ENCODE measurements around the gene RNF11.
"Not testable (repeated sequence)": the region's sequence is repeated elsewhere in the genome, so short reads cannot be mapped to it uniquely, and the experiment has no call there.

RNF11 gene, protein sequence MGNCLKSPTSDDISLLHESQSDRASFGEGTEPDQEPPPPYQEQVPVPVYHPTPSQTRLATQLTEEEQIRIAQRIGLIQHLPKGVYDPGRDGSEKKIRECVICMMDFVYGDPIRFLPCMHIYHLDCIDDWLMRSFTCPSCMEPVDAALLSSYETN

DNA sequence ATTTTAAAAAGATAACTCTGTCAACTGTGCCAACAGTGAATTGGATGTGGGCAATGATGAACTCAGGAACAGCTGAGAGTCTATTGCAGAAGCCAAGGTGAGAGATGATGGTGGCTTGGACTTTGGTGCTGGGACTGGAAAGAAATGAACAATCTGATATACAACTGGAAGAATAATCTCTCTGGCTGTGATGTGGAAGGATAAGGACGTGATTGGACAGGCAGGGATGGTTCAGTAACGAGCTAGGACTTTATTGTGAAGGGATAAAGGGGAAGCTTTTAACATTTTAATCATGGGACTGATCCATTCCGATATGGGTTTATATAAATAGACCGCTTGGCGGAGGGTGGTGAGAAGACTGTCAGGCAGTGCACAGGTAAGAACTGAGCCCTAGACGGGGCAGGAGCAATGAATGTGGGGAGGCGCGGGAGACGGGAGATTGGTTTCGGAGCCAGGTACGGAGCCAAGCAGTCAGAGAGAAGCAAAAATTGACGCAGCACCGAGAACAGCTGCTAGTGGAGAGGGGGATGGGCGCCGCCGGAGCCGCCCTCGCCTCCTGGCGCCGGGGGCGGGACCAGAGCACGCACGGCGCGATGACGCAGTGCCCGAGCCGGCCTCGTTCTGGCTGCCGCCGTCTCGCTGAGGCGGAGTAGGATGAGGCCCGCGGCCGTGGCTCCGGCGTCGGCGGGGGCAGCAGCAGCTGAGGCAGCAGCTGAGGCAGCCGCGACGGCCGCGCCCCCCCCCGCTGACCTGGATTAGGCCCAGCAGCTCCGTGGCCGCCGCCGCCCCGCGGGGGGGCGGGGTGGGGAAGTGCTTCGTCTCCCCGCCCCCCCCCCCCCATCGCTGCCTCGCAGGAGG, at the start of gene RNF11:
Gene RNF11 (plus strand): TSS at position 601 of the 858 bp plus-strand sequence. CDS start 484 bp downstream, outside the sequence.
- DNase-seq = peak; percentile 81 to 88

DNA sequence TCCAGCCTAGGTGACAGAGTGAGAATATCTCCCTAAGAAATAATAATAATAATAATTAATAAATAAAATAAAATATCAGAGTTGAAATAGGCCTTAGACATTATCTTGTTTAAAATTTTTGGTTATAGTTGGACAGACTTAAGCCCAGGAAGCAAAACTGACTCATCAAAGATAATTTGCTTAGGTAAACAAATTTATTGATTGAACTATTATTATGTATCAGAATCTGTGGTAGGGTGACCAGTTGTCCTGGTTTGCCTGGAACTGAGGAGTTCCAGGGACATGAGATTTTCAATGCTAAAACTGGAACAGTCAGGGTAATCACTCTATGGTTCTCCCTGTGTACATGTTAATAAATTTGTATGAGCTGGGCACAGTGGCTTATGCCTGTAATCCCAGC, 47.8 kb upstream of the RNF11 start:
- no peak for DNase-seq

DNA sequence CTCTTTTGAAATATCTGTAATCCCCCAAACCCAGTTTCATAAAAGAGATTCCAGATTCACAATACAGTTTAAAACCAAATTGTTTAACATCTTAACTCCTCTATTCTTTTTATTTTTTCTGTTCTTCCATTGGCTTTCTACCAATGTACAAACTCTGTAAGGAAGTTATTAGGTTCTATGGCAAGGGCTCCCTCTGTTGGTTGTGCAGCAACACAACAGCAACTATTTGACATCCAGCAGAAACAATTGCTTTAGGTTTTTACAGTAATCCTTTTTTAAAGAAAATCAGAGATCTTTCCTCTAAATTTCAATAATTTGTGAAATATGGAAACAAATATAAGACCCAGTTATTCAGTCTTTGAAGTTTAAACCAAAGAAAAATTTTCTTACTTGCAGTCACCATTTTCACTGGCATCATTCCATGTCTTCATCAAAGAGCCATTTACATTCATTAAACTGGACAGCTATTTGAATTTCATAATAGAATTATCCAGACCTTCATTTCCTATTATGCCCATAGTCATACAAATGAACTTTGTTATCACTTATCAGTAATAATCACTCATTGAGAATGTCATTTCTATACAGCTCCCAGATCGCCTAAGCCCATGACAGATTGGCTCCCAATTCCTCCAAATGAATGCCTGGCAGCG, 46.5 kb upstream of the RNF11 start:
- DNase-seq = peak in 1 of 2 experiments; percentile 55

DNA sequence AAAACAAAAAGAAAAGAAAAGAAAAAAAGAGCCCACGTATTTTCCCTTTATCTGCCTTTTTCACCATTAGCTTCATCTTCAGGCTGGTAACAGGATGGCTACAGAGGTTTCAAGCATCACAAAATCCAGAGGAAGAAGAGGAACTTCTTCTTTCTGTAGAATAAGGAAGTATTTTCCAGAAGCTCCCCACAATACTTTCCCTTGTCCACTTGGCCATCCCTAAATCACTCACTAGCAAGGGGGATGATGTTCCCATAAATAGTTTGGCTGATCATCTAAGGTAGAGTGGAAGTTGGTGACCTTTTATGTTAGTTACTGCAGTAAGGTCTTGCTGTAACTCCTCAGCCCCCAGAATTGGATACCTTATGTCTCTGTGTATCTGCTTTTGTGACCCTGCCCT, 45.1 kb upstream of the RNF11 start:
- no peak for DNase-seq

DNA sequence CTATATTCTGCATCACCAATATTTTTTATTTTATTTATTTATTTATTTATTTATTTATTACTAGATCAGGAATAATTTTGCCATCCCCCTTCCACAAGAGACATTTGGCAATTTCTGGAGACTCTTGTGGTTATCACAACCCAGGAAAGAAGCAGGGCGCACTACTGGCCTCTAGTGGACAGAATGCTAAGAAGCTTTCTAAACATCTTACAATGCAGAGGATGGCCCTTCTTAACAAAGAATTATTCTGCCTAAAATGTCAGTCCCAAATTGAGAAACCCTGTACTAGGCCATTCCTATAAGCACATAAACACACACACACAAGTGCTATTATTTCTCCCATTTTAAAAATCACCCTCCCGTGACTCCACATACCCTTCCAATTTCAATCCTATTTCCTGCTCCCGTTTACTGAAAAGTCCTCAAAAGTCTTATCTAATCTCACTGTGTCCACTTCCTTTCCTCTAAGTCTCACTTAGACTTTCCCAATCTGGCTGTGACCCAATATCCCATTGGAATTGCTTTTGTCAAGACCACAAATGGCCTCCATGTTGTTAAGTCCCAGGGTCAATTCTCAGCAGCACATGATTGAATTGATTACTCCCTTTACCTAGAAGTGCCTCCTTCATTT, 43.7 kb upstream of the RNF11 start:
- DNase-seq = peak; percentile 17 to 57

DNA sequence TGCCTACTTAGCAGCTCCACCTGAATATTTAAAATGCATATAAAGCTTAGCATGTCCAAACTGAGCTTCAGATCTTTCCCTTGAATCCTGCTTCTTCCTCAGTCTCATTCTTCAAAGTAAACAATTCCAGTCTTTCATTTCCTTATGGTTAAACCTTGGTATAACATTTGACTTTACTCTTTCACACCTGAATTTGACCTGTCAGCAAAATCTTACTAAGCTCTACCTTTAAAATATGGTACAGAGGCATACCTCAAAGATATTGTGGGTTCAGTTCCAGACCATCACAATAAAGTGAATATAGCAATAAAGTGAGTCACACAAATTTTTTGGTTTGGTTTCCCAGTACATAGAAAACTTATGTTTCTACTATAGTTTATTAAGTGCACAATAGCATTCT, 42.5 kb upstream of the RNF11 start:
- no peak for DNase-seq

DNA sequence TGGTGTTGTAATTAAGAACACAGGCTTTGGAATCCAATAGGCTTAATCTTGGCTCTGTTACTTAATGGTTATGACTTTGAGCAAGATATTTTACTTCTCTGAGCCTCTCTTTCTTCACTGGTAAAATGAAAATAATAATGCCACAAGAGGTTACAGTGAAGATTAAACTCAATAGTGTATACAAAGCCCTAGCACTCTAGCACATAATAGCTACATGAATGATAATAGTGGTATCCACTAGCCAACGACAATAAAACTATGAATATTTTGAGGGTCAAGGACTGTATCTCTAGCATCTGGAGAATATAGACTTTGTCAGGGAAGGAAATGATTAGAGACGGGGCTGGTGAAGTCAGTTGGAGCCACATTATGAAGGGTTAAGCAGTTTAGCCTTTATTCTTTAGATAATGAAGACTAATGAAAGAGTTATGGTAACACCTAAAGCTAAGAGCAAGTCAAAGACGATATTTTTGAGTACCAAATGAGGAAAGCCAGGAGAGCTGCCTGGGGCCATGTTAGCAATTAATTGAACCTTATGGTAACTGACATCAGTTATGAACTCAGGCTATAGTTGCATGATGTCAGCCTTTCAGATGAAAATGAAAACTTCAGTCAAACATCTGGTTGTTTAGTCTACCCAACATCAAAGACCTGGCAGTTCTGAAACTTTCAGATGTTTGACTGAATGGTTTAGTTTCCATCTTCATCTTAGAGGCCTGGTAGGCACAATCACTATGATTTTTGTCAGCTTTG, 32.8 kb upstream of the RNF11 start:
- DNase-seq = no peak

DNA sequence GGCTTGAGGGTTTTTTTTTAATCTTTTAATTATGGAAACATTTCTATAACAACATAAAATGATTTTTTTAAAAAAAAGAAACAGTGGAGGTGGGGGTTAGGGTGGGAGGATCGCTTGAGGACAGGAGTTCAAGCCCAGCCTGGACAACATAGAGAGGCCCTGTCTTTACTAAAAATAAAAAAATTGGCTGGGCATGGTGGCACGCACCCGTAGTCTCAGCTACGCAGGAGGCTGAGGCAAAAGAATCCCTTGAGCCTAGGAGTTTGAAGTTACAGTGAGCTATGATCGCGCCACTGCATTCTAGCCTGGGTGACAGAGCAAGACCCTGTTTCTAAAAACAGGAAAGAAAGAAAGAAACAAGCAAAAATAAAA, 32.2 kb upstream of the RNF11 start:
- DNase-seq = no peak

DNA sequence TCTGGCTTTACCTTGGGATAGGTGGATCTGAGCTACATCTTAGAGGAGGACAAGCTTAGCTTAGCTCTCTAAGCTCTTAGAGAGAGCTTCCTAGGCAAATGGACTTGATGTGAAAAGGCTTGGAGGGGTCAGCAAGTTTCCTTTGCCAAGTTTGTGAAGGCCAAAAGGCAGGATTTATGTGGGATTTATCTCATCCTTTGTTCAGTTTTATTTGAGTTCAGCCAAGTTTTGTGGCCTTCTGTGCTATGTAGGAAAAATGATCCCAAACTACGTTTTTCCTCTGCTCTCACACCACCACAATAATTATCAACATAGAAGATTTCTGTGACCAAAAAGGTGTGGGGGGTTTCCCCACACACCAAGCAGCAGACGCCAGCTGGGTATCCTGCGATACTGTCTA, 26.0 kb upstream of the RNF11 start:
- DNase-seq = no peak

DNA sequence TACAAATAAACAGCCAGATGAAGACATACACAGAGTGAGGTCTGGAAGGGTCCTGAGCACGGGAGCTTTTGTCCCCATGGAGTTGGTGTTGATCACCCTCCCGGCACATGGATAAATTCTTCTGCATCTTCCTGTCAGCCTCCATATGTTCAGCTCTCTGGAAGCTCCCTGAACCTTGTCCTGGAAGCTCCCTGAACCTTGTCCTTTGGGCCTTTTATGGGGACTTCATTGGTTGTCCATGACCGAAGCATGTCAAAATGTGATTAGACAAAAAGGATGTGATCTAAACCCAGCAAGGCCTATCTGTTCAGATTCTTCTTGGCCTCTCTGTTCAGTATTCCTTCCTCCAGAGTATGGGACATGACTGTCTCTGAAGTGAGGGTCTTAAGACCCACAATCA, 25.4 kb upstream of the RNF11 start:
- DNase-seq = no peak

DNA sequence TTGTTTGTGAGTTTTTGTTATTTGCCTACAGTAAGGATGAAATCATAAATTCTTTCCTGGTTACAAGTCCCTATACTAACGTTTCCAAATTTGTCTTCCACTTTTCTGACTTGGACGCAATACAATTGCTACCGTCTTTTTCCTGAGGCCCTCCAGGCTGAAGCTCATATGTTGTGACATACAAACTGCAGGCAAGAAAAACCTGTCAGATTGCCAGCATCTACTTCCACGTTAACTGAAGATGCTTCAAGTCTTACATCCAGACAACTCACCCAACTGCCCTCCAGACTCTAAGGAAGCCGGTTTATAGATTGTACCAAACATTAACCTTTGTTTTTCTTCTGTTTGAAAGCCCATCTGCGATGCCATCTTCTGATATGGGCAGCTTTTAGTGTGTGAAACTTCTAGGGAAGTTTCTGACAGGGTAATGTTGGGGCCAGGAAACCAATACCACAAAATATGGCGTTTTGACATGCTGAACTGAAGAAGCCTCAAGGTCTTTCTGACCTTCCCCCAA, 21.4 kb upstream of the RNF11 start:
- no peak for DNase-seq

DNA sequence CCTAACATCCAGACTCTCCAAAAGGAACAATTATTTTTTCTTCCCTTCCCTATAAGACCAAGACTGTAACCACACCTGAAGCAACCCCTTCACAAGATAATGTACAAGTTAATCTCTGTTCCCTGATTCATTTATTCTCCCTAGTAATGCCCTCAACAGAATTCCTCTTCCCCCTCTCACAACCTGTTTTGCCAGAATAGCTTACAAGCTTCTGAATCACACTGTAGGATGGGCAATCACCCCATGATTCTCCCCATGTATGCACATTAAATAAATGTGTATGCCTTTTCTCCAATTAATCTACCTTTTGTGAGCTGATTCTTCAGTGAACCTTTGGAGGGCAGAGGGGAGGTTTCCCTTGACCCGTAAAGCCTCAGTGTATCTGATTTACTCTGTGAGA, 20.9 kb upstream of the RNF11 start:
- no peak for DNase-seq

DNA sequence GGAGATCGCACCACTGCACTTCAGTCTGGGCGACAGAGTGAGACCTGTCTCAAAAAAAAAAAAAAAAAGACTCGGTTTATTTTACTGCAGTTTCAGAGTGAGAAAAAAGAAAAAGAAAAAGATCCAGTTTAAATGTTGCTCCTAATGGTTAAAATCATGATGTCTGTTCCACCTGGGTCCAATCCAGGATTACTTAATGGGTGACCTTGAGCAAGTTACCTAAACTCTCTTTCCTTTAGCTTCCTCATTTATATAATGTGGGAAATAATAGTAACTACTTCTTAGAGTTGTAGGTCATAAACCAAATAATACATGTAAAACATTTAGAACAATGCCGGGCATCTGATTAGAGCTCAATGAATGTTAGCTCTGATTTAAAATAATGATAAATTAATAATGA, 19.4 kb upstream of the RNF11 start:
- no peak for DNase-seq

DNA sequence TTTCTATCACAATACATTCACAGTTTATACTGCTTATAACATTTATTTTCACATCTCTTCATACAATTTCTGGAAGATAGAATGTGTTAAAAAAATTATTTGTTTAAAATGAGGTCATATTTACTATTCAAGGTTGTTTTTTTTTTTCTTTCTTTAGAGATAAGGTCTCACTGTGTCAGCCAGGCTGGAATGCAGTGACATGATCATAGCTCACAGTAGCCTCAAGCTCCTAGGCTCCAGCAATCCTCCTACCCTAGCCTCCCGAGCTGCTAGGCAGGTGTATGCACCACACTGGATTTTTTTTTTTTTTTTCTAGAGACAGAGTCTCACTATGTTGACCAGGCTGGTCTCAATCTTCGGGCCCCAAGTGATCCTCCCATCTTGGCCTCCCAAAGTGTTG, 19.0 kb upstream of the RNF11 start:
- no peak for DNase-seq

DNA sequence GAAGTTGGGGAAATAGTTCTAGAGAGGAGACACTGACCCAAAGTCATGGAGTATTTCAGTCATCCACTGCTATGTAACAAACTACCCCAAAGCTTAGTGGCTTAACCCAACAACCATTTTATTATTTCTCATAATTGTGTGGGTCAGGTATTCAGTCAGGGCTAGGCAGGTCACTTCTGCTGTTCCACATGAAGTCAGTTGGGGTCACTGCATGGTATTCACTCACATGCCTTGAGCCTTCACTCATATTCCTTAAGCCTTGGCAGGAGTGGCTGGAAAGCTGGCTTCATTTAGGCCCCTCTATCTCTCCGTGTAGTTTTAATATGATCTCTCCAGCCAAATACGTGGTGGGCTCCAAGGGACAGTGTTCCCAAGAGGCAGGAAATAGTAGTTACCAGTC, 17.5 kb upstream of the RNF11 start:
- no peak for DNase-seq

DNA sequence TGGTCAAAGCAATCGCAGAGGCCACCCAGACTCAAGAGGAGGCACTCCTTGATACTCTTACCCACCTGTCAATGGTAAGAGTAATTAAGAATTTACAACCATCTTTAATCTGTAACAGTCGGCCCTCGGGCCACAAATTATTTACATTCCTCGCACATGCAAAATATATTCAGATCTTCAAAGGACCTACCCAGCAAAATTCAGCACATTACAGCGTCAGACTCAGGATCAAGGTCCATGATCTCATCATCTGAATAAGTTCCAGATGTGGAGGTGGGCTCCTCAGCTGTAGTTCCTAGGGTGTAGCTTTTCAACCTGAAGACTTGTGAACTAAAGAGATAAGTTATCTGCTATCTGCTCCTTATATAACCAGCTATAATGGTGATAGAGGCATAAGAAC, 17.1 kb upstream of the RNF11 start:
- no peak for DNase-seq

DNA sequence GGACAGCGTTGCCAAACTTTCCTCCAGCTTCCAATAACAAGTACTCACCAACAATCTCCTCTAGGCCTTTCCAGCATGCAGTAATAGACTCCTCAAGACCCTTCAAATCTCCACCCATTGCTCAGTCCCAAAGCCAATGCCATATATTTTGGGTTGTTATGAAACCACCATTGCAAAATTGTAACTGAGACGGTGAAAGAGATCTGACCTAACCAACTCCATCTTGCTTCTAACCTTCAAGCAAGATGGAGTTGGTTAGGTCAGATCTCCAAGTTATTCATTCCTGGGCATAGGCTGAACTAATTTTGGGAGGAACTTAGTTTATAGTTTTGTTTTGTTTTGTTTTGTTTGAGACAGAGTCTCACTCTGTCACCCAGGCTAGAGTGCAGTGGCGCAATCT, 14.5 kb upstream of the RNF11 start:
- DNase-seq = not testable (repeated sequence)

DNA sequence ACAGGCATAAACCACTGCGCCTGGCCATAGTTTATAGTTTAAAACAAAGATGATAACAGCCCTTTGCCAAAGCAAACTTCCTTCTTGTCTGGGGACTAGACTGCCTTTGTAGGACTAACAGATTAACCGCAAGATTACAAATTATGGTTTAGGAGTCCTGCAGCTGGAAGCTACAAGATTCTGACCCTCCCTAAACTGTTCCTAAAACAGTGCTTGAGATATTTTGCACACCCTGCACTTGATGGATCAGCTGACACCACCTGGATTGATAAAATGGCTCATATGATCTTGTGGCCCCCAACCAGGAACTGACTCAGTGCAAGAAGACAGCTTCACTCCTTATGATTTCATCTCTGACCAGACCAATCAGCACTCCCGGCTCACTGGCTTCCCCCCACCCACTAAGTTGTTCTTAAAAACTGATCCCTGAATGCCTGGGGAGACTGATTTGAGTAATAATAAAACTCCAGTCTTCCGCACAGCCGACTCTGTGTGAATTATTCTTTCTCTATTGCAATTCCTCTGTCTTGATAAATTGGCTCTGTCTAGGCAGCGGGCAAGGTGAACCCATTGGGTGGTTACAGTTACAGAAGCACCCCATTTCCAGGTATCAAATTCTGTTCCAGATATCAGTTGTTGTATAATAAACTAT, 13.8 kb upstream of the RNF11 start:
- DNase-seq = no peak

DNA sequence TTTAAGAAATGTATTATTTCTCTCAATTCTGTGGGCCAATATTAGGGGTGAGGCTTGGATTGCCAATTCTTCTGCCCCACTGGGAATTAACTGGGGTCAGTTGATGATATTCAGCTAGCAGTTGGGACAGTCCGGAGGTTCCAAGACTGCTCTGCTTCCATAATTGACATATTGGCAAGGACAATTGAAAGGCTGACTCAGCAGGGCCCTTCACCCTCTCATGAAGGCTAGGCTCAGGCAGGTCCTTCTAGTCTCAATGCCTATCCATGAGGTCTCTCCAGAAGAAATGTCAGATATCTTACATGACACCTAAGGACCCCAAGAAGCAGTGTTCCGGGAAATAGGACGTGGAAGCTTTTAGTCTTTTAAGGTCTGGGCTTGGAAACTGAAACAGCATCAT, 13.3 kb upstream of the RNF11 start:
- no peak for DNase-seq

DNA sequence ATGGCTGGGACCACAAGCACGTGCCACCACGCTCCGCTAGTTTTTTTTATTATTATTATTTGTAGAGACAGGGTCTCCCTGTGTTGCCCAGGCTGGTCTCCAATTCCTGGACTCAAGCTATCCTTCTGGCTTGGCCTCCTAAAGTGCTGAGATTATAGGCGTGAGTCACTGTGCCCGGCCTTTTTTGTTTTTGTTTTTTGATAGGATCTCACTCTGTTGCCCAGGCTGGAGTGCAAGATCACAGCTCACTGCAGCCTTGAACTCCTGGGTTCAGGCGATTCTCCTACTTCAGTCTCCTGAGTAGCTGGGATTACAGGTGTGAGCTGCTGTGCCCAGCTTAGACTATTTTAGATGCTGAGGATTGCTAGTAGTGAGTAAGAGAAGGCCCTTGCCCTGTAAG, 11.8 kb upstream of the RNF11 start:
- DNase-seq = no peak

DNA sequence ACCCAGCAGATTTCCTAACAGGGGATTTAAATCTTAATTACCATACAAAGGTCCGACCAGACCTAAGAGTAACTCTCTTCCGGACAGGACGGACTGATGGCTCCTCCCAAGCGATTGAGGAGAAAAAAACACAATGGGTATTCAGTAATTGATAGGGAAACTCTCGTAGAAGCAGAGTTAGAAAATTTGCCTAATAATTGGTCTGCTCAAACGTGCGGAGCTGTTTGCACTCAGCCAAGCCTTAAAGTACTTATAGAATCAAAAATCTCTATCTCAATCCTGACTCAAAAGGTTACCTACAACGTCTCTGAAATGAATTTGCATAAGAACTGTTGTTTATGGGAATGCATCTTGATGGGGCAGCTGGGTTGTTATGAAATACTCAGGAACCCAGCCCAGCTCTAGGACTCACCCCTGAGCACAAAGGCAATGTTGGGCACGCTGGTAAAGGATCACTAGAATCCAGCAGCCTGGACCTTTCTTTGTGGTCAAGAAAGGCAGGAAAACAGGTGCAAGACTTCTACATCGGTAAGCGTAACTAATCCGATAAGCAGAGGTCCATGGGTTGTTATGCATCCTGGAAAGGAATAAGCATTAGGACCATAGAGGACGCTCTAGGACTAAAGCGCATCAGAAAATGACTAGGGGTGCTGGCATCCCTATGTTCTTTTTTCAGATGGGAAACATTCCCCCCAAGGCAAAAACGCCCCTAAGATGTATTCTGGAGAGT, 8.7 kb upstream of the RNF11 start:
- DNase-seq = not testable (repeated sequence)

DNA sequence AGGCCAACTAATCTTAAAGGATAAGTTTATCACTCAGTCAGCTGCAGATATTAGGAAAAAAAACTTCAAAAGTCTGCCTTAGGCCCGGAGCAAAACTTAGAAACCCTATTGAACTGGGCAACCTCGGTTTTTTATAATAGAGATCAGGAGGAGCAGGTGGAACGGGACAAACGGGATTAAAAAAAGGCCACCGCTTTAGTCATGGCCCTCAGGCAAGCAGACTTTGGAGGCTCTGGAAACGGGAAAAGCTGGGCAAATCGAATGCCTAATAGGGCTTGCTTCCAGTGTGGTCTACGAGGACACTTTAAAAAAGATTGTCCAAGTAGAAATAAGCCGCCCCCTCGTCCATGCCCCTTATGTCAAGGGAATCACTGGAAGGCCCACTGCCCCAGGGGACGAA, 7.6 kb upstream of the RNF11 start:
- DNase-seq = not testable (repeated sequence)
